B cell (primary cell): Measurements from ENCODE around the gene EBPL. TPM values are rescaled to one million over a fixed set of nuclear protein-coding genes. Genes with fewer than 3 reads are reported as not detected.

Experiments
- ATAC-seq: fragments of 200-7000 bp; cut with Tn5 transposase; one replicate; pipeline ENCODE4 v1.10.0; 2021; ENCODE audit warnings: low read depth, mild to moderate bottlenecking, moderate number of reproducible peaks, moderate library complexity
- CTCF ChIA-PET: fragments of 350-600 bp; sonication (Branson Sonifier 250); formaldehyde crosslinking; loops from one replicate; lab custom pipeline; 2021; ENCODE audit warnings: antibody characterized with exemption, inconsistent platforms; lab: Charles Lee
- POLR2A ChIA-PET: fragments of 350-600 bp; sonication (Branson Sonifier 250); formaldehyde crosslinking; loops from one replicate; lab custom pipeline; 2021; ENCODE audit warnings: antibody characterized with exemption; lab: Charles Lee
- DNase-seq: peaks from one replicate; pipeline ENCODE4 v3.0.0; 2013
- H2AFZ ChIP-seq: 2 replicates; pipeline ENCODE4 v1.6.1; 2012; ENCODE audit warnings: mild to moderate bottlenecking, low read depth, low read length; ENCODE audit not compliant: insufficient read depth, poor library complexity, severe bottlenecking
- H3K27ac ChIP-seq, 2 donors: 1 replicate in 1 of 2; 2 replicates in 1 of 2; pipeline ENCODE4 v1.5.1; 2012 to 2013; ENCODE audit warnings: low read length in 2 of 2, mild to moderate bottlenecking in 2 of 2, moderate library complexity in 1 of 2
- H3K27me3 ChIP-seq, 4 experiments: fragments of 200-600 bp in 1 of 4; sonication (generic) in 1 of 4; replicated peaks in 1 of 4; 1 replicate in 2 of 4; 2 replicates in 2 of 4; pipeline versions ENCODE4 v1.6.1 to v1.7.0; 2013 to 2016; ENCODE audit warnings: low read length in 3 of 4, mild to moderate bottlenecking in 2 of 4, mixed read lengths in 1 of 4, moderate library complexity in 1 of 4; ENCODE audit not compliant: insufficient read depth in 4 of 4, control insufficient read depth in 3 of 4; ENCODE audit errors: control extremely low read depth in 1 of 4
- H3K36me3 ChIP-seq, 2 experiments: replicated peaks in 1 of 2; 1 replicate in 1 of 2; 2 replicates in 1 of 2; pipeline versions ENCODE4 v1.6.1 to v1.7.1; 2013; ENCODE audit warnings: low read length in 1 of 2; ENCODE audit not compliant: insufficient read depth in 2 of 2, control insufficient read depth in 1 of 2; ENCODE audit errors: control extremely low read depth in 1 of 2, extremely low read depth in 1 of 2
- H3K4me1 ChIP-seq, 2 donors: fragments of 200-600 bp in 1 of 2; sonication (generic) in 1 of 2; 1 replicate in 1 of 2; 2 replicates in 1 of 2; pipeline versions ENCODE4 v1.5.1 to v1.6.1; 2013 to 2017; ENCODE audit warnings: low read length in 2 of 2; ENCODE audit not compliant: control insufficient read depth in 2 of 2, insufficient read depth in 2 of 2
- H3K4me2 ChIP-seq: replicated peaks from 2 replicates; pipeline ENCODE3; 2012; ENCODE audit warnings: mild to moderate bottlenecking, low read depth, low read length; ENCODE audit not compliant: poor library complexity, severe bottlenecking
- H3K4me3 ChIP-seq, 5 experiments: fragments of 200-600 bp in 1 of 5; sonication (generic) in 1 of 5; 1 replicate in 3 of 5; 2 replicates in 2 of 5; pipeline versions ENCODE4 v1.5.1 to v1.7.0; 2011 to 2016; ENCODE audit warnings: low read length in 4 of 5, mild to moderate bottlenecking in 4 of 5, low read depth in 2 of 5, control low read depth in 1 of 5, moderate library complexity in 1 of 5; ENCODE audit not compliant: insufficient read depth in 1 of 5; ENCODE audit errors: control extremely low read depth in 1 of 5, extremely low read depth in 1 of 5
- H3K79me2 ChIP-seq: fragments of 200-600 bp; sonication (generic); one replicate; pipeline ENCODE4 v1.6.0; 2016; ENCODE audit warnings: low read length; ENCODE audit not compliant: control insufficient read depth, insufficient read depth
- H3K9ac ChIP-seq: fragments of 200-600 bp; sonication (generic); 2 replicates; pipeline ENCODE4 v1.6.1; 2017; ENCODE audit warnings: mild to moderate bottlenecking, low read length, moderate library complexity
- H3K9me3 ChIP-seq, 3 donors: one replicate each; pipeline versions ENCODE4 v1.6.1 to v1.7.1; 2013; ENCODE audit warnings: low read length in 2 of 3; ENCODE audit not compliant: control insufficient read depth in 2 of 3, insufficient read depth in 1 of 3; ENCODE audit errors: control extremely low read depth in 1 of 3
- H4K20me1 ChIP-seq: 2 replicates; pipeline ENCODE4 v1.6.0; 2012; ENCODE audit warnings: mild to moderate bottlenecking, low read length; ENCODE audit not compliant: insufficient read depth, control insufficient read depth, poor library complexity, severe bottlenecking
- H3K27ac Mint-ChIP-seq: one replicate; pipeline ENCODE4 v1.8.0; 2021; ENCODE audit warnings: mixed read lengths
- H3K27me3 Mint-ChIP-seq: one replicate; pipeline ENCODE4 v1.8.0; 2021; ENCODE audit warnings: mixed read lengths
- H3K4me1 Mint-ChIP-seq: one replicate; pipeline ENCODE4 v1.8.0; 2021; ENCODE audit warnings: mixed read lengths
- H3K4me3 Mint-ChIP-seq: one replicate; pipeline ENCODE4 v1.8.0; 2021; ENCODE audit warnings: mixed read lengths
- H3K9me3 Mint-ChIP-seq: one replicate; pipeline ENCODE4 v1.8.0; 2022; ENCODE audit warnings: mixed read lengths; ENCODE audit not compliant: insufficient read depth
- EZH2 ChIP-seq: IDR thresholded peaks from 2 replicates; pipeline ENCODE4 v1.6.1; 2012; ENCODE audit warnings: borderline replicate concordance, low read depth, mild to moderate bottlenecking, moderate library complexity, low read length; ENCODE audit not compliant: insufficient read depth, poor library complexity, severe bottlenecking
- WGBS: methylation state at CpG from one replicate; pipeline ENCODE4 v1.1.5; 2013; ENCODE audit warnings: missing lambda C conversion rate; ENCODE audit not compliant: insufficient coverage; 5-methylcytosine and 5-hydroxymethylcytosine counted together
- intact Hi-C: fragments of 100-400 bp; cut with micrococcal nuclease; formaldehyde crosslinking; loops from one replicate; pipeline ENCODE4 v1.10.0; 2022
- polyA plus RNA-seq: library from polyadenylated mRNA; depleted of rRNA; stranded (reverse); fragments of >200 nt; gene quantifications from 2 replicates; pipeline ENCODE4 v1.2.3, GENCODE V29; 2012
- total RNA-seq, 2 donors: library from RNA; stranded (reverse); fragments of 120-200 nt in 1 of 2; gene quantifications; 1 replicate in 1 of 2; 2 replicates in 1 of 2; pipeline versions ENCODE4 v1.2.3 to v1.2.4, GENCODE V29; 2013 to 2022
- TF ChIP-seq, protein P1 (sequence below): fragments of 200-600 bp; IDR thresholded peaks from one replicate; pipeline ENCODE4 v1.8.0; 2022; ENCODE audit warnings: antibody characterized with exemption, mild to moderate bottlenecking

Gene EBPL
- total and polyA plus RNA-seq, 2 donors (not counting 1 experiment from before 2014, with no cell fraction given) = 16.0 to 20.1 TPM

DNA sequence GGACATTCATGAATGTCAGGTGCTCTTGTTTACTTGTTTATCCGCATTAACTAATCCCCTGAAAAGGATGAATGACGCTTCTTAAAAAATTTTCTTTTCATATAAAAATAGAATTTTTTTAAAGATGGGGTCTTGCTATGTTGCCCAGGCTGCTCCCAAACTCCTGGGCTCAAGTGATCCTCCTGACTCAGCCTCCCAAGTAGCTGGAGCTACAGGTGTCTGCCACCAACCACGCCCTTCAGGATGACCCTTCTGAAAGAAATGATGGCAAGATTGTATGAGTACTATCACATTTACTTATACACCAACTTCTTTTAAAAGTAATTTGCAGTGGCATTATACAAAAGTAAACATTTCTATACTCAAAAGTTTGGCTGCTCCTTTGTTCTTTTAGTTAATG is 6.2 kb upstream of the EBPL start:
- H3K27me3 ChIP-seq = no peaks in the 10 kb centered on the region
- no peaks in the 10 kb centered on the region for H3K9me3 ChIP-seq
- H3K4me1 Mint-ChIP-seq = peaks cover 10% of the 10 kb centered on the region
- H4K20me1 ChIP-seq = no peaks in the 10 kb centered on the region
- intact Hi-C loops = no loop called here
- TF ChIP-seq EZH2 = no peak
- TF ChIP-seq, protein P1, sequence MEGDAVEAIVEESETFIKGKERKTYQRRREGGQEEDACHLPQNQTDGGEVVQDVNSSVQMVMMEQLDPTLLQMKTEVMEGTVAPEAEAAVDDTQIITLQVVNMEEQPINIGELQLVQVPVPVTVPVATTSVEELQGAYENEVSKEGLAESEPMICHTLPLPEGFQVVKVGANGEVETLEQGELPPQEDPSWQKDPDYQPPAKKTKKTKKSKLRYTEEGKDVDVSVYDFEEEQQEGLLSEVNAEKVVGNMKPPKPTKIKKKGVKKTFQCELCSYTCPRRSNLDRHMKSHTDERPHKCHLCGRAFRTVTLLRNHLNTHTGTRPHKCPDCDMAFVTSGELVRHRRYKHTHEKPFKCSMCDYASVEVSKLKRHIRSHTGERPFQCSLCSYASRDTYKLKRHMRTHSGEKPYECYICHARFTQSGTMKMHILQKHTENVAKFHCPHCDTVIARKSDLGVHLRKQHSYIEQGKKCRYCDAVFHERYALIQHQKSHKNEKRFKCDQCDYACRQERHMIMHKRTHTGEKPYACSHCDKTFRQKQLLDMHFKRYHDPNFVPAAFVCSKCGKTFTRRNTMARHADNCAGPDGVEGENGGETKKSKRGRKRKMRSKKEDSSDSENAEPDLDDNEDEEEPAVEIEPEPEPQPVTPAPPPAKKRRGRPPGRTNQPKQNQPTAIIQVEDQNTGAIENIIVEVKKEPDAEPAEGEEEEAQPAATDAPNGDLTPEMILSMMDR = no peak
- no peaks in the 10 kb centered on the region for H3K27me3 Mint-ChIP-seq
- CTCF ChIA-PET = no interaction called here
- DNase-seq (no peak), ATAC-seq (no peak)
- WGBS = no CpG with 5 or more reads among the region's 3 CpGs
- no peak overlapping the region for H3K27ac ChIP-seq
- H3K4me3 Mint-ChIP-seq = no peak overlapping the region
- H3K4me3 ChIP-seq = no peak overlapping the region
- no peaks in the 10 kb centered on the region for H3K4me1 ChIP-seq
- H3K27ac Mint-ChIP-seq = no peak overlapping the region
- POLR2A ChIA-PET = no interaction called here
- H3K36me3 ChIP-seq = peaks cover 2 to 13% of the 10 kb centered on the region in 2 experiments
- no peaks in the 10 kb centered on the region for H3K9me3 Mint-ChIP-seq
- no peaks in the 10 kb centered on the region for H3K79me2 ChIP-seq
- no peak overlapping the region for H2AFZ ChIP-seq
- H3K4me2 ChIP-seq = no peak overlapping the region
- H3K9ac ChIP-seq = no peak overlapping the region

DNA sequence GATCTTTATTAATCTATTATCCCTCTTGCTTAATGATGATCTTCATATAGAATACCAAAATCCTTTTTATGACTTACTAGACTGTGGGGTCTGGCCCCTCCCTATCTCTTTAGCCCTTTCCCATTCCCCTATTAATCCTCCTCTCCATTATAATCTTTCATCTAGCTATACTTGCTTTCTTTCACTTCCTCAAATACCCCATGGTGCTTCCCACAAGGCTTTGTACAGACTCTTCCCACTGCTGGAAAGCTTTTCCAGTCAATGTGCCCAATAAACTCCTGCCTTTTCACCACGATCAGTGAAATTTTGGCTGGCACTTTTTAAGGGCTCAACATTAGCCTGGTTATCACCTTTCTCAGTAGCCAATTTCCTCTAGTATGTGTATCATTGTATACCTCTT is 3.2 kb upstream of the EBPL start:
- Mint-ChIP-seq H3K4me1 (peaks cover 26% of the 10 kb centered on the region), H3K27me3 (no peaks in the 10 kb centered on the region), H3K27ac (no peak overlapping the region), H3K9me3 (no peaks in the 10 kb centered on the region), H3K4me3 (no peak overlapping the region)
- Histone ChIP-seq H3K4me3 (no peak overlapping the region), H3K27ac (no peak overlapping the region), H3K36me3 (no peaks in the 10 kb centered on the region), H3K4me1 (peaks cover 9 to 13% of the 10 kb centered on the region in 2 donors), H4K20me1 (no peaks in the 10 kb centered on the region), H3K4me2 (no peak overlapping the region), H3K27me3 (no peaks in the 10 kb centered on the region), H2AFZ (no peak overlapping the region), H3K9me3 (no peaks in the 10 kb centered on the region), H3K9ac (no peak overlapping the region), H3K79me2 (no peaks in the 10 kb centered on the region)
- no CpG with 5 or more reads among the region's 1 CpG for WGBS
- TF ChIP-seq, protein P1 = no peak
- TF ChIP-seq EZH2 = no peak
- no peak for ATAC-seq
- POLR2A ChIA-PET = no interaction called here
- CTCF ChIA-PET = no interaction called here
- no peak for DNase-seq
- intact Hi-C loops = loop anchor here (5.0 kb wide), 2 partner anchors 52 to 67 kb away; partner anchors contain the start of gene ARL11
